ENCODE measurements around the gene TXNRD2. TPM values are rescaled to one million over a fixed set of nuclear protein-coding genes. Genes with fewer than 3 reads are reported as not detected.
A peak's percentile ranks its signal among the peaks of the same experiment; 100 is the strongest.

The TXNRD2 gene
- total RNA-seq, 4 donors from 2014 or later = 8.0 to 11.3 (median 10.4) TPM

DNA sequence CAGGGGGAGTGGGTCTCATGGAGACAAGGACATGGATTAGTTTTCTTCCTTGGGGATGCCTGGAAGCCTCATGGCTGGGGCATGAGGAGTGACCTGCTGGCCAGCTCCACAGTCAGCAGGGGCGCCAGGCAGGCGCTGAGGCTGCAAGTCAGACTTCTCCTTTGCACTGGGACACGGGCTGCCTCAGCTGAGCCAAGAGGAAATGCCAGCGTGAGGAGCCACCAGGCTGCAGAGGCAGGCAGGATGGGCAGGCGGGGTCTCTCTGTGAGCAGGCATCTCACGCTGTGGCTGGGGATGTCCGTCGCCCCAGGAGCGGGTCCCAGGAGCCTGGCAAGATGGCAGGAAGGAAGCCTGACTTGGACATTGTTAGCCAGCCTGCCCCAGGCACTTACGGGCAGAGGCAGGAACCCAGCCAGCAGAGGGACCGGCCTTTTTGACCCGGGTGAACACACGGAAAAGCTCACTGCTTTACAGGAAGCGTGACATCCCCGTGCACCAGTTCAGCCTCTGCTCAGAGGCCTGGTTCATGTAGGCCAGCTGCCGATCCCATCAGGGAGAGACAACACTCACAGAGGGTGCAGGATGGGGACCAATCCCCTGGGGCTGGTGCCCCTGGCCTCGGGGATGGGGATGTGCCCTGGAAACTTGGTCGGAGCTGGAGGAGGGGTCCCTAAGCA lies 97.1 kb downstream of the TXNRD2 start:
- TF ChIP-seq CTCF (IDR thresholded peaks at IDR 0.05) = peak in 2 of 6 experiments; percentile 1 to 14
- no peak for TF ChIP-seq POLR2A (IDR thresholded peaks at IDR 0.05)
- intact Hi-C loops (cut with DNase I) = no loop called here
- WGBS, 2 donors = 31% methylated on average over 5 of the region's 18 CpGs; no CpG with 5 or more reads in 1 of the 2 donors
- Histone ChIP-seq H3K4me1 (peaks cover 24 to 71% (median 37%) of the 10 kb centered on the region in 3 donors), H3K27ac (peak overlapping the region; percentile 6 to 84 (median 60)), H3K27me3 (no peaks in the 10 kb centered on the region), H3K9me3 (no peaks in the 10 kb centered on the region), H3K36me3 (peaks cover 0 to 6% (median 0%) of the 10 kb centered on the region in 3 donors), H3K4me3 (peak overlapping the region in 1 of 4 donors; percentile 21)
- no peak for DNase-seq

DNA sequence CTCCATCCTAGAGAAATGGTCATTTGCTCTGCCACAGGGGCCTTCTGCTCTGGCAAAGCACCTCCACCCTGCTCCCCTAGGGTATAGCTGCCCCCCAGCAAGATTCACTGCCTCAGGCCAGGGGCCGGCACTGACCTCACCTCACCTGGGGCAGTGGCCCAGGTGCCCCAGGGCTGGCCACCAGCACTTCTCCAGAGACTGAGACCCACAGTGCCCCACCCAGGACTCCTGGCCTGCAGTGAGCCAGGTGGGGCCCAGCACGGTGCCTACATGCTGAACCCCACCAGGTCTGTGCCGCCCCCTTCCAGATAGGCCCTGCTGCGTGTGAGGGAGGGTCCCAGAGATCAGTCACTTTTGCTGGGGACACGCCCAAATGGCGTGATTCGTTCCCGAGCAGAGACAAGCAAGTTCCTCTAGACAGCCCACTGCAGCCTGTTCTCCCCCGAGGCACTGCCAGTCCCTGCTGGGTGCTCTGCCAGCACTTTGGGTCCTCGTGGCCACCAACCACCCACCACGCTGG lies 97.7 kb downstream of the TXNRD2 start:
- Histone ChIP-seq H3K27ac (peak overlapping the region; percentile 6 to 84 (median 60)), H3K4me3 (peak overlapping the region in 1 of 4 donors; percentile 21), H3K4me1 (peaks cover 20 to 65% (median 33%) of the 10 kb centered on the region in 3 donors), H3K27me3 (no peaks in the 10 kb centered on the region), H3K36me3 (peaks cover 0 to 6% (median 0%) of the 10 kb centered on the region in 3 donors), H3K9me3 (no peaks in the 10 kb centered on the region)
- TF ChIP-seq POLR2A (IDR thresholded peaks at IDR 0.05) (no peak), CTCF (IDR thresholded peaks at IDR 0.05) (no peak)
- DNase-seq = no peak
- 49% methylated on average over 5 of the region's 11 CpGs; no CpG with 5 or more reads in 1 of the 2 donors for WGBS, 2 donors
- intact Hi-C loops (cut with DNase I) = no loop called here

DNA sequence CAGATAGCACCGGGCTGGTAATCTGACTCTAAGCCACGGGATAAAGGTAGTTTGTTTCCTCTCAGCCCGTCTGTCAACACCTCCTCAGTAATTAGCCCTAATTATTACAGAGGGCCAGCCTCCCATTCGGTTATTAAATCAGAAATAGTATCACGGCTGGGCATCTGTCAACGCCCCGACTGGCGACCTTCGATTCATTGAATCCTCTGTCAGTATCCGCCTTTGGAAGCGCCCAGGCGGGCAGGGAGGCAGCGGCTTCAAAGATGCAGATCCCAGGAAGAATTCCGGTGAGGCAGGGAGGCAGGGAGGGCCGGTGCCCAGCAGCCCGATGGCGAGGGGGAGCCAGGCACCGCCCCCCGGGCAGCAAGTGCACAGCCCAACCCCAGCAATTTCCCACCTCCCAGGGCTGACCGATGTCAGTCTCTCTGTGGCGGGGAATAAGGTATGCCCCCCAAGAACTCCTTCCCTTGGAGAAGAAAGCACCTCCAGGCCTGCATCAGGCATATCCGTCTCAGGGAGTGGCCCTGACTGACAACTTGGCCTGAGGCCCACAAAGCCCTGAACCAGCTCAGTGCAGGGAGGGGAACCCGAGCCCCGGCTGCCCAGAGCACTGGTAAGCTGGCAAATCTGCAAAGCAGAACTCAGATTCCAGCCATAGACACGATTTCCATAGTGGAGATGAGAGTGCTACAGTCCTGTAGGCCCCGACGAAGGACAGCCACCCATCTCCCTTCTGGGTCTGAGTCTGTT lies 98.3 kb downstream of the TXNRD2 start:
- 61 to 97% methylated on average over 7 to 11 of the region's 27 CpGs for WGBS, 2 donors
- no peaks in the 10 kb centered on the region for H3K9me3 ChIP-seq
- TF ChIP-seq CTCF (IDR thresholded peaks at IDR 0.05) = no peak
- TF ChIP-seq POLR2A (IDR thresholded peaks at IDR 0.05) = no peak
- no peaks in the 10 kb centered on the region for H3K27me3 ChIP-seq
- no peak for DNase-seq
- H3K27ac ChIP-seq = peak overlapping the region in 3 of 4 donors; percentile 46 to 84 (median 74)
- peaks cover 0 to 6% (median 0%) of the 10 kb centered on the region in 3 donors for H3K36me3 ChIP-seq
- intact Hi-C loops (cut with DNase I) = no loop called here
- H3K4me3 ChIP-seq = no peak overlapping the region
- peaks cover 16 to 58% (median 27%) of the 10 kb centered on the region in 3 donors for H3K4me1 ChIP-seq

GRCh38 chr22:19842393-19843106 lies 99.1 kb downstream of the TXNRD2 start:
- Histone ChIP-seq H3K4me1 (peaks cover 16 to 53% (median 25%) of the 10 kb centered on the region in 3 donors), H3K9me3 (no peaks in the 10 kb centered on the region), H3K36me3 (peaks cover 0 to 6% (median 0%) of the 10 kb centered on the region in 3 donors), H3K27ac (no peak overlapping the region), H3K27me3 (no peaks in the 10 kb centered on the region), H3K4me3 (no peak overlapping the region)
- intact Hi-C loops (cut with DNase I) = no loop called here
- 40 to 91% methylated on average over 1 to 9 of the region's 12 CpGs for WGBS, 2 donors
- TF ChIP-seq POLR2A (IDR thresholded peaks at IDR 0.05) = no peak
- TF ChIP-seq CTCF (IDR thresholded peaks at IDR 0.05) = no peak
- no peak for DNase-seq
